Coronary artery (tissue), 2 donors: Measurements from ENCODE around the gene RNF138.

ENCODE experiments used
- DNase-seq: peaks from one replicate; pipeline ENCODE4 v3.0.0-alpha.2; 2017; ENCODE audit warnings: low spot score
- H3K27ac ChIP-seq, 2 donors: fragments of 200-600 bp; sonication (generic); one replicate each; pipeline ENCODE4 v1.5.1; 2016 to 2019
- H3K4me3 ChIP-seq: fragments of 200-600 bp; sonication (generic); 2 replicates; pipeline ENCODE4 v1.5.1; 2016; ENCODE audit warnings: mild to moderate bottlenecking, moderate library complexity
- CTCF ChIP-seq: fragments of 200-600 bp; sonication (generic); IDR thresholded peaks from one replicate; pipeline ENCODE4 v1.5.1; 2019; ENCODE audit warnings: antibody characterized with exemption

Gene RNF138

DNA sequence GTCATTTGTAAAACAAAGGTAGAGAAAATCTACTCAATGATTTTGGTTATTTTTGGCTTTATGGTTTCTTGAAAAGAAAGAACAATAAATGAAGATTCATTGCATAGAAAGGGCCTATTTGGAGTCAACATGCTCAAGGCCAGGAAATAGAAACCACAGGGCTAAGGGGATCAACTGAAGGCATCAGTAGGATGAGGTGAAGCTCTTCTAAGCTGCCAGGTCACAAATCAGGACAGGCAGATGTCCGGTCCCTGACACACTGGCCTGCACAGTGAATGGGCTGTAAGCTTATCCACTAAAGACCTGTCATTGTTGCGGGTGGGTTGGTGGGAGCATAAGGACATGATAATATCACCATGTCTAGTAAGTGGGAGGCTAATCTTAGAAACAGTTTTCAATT lies 31.6 kb upstream of the RNF138 start:
- Histone ChIP-seq H3K27ac (no peak overlapping the region), H3K4me3 (no peak overlapping the region)
- TF ChIP-seq CTCF = no peak
- no peak for DNase-seq

DNA sequence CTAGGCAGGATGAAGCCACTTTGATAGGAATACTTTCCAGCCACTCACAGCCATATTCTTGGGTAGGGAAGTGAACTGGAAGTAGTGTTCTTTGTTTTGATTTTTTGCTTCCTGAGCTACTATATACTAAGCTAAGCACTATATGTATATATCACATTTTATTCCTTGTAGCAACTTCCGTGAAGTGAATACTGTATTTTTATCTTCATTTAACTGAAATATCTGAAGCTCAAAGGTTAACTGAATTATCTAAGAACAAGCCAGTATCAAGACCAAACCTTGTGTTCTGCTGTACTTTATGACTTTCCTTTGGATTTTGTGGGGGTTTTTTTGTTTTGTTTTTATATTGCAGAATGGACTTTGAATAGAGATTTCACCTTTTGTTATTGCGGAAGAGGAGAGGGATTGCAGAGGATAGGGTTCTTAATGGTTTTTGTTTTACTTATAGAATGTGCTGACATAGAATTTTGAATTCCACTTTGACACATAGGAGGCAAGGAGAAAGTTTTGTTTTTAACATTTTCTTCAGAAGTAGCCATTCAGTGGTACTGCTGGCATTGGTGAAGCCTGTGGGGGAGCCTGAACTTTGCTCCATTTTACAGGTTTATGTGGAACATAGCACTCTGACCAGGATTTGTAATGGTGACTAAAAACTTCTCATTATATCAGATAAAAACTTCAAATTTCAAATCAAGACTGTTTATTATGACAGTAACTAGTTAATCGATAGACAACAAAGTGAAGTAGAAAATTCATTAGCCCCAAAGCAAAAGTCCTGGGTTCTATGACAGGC lies 24.1 kb upstream of the RNF138 start:
- H3K27ac ChIP-seq = no peak overlapping the region

GRCh38 chr18:32072321-32072720 lies 19.4 kb upstream of the RNF138 start:
- H3K4me3 ChIP-seq = no peak overlapping the region
- H3K27ac ChIP-seq = no peak overlapping the region
- no peak for DNase-seq
- no peak for TF ChIP-seq CTCF

More for the DNA sequence above, 24.1 kb upstream of the RNF138 start:
- DNase-seq = no peak
- no peak overlapping the region for H3K4me3 ChIP-seq
- no peak for TF ChIP-seq CTCF

- no peak overlapping the region for H3K4me3 ChIP-seq
- TF ChIP-seq CTCF = no peak
- DNase-seq = no peak
- H3K27ac ChIP-seq = no peak overlapping the region
These were observed 17.5 kb upstream of the RNF138 start for GRCh38 chr18:32074206-32074605.

DNA sequence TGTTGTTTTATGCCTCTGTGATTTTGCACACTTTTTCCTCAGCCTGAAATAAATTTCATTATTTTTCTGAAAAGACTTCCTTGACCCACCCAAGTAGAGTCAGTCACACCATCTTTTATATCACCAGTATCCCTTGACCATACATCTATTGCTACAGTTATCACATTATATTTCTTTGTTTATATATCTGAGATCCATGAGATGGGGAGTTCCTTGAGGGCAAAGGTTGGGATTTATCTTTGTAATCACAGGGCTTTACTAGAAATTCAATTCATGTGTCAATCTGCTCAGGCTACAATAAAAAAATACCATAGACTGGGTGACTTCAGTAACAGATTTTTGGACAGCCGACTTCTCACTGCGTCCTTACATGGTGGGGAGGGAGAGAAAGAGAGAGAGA lies 12.8 kb upstream of the RNF138 start:
- no peak for TF ChIP-seq CTCF
- Histone ChIP-seq H3K4me3 (no peak overlapping the region), H3K27ac (no peak overlapping the region)
- no peak for DNase-seq

DNA sequence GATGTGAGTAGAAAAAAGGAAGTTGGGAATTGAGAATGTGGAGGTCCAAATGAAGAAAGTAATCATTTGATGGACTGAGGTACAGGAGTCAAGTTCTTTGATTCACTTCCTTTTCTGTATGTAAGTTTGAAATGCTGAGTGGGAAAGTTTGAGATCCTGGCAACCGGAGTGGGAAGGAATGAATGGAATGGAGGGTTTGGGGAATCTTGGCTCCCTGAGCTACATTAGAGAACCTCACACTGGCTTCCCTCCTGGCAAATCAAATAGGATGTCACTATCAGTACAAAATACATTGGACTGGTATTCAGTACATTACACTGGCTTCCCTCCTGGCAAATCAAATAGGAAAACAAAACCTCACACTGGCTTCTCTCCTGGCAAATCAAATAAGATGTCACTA lies 9.8 kb upstream of the RNF138 start:
- Histone ChIP-seq H3K27ac (no peak overlapping the region), H3K4me3 (no peak overlapping the region)
- no peak for TF ChIP-seq CTCF
- DNase-seq = no peak

GRCh38 chr18:32083781-32084180 lies 7.9 kb upstream of the RNF138 start:
- DNase-seq = no peak
- TF ChIP-seq CTCF = no peak
- no peak overlapping the region for H3K4me3 ChIP-seq
- no peak overlapping the region for H3K27ac ChIP-seq
